Breast epithelium (tissue), 3 donors: ENCODE data around the gene TIMM8B.

ENCODE experiments used
- POLR2A ChIP-seq: fragments of 450-650 bp; IDR thresholded peaks from one replicate; pipeline ENCODE4 v1.6.1; 2016; ENCODE audit warnings: antibody characterized with exemption, mild to moderate bottlenecking, moderate library complexity
- POLR2AphosphoS5 ChIP-seq, 3 donors: sonication (generic); formaldehyde crosslinking; IDR thresholded peaks; one replicate each; pipeline ENCODE4 v1.6.1; 2017; ENCODE audit warnings: antibody characterized with exemption in 3 of 3
- TF ChIP-seq, protein P1 (sequence below), 3 donors: fragments of 450-650 bp; IDR thresholded peaks; one replicate each; pipeline ENCODE4 v1.5.1; 2016 to 2017; ENCODE audit warnings: antibody characterized with exemption in 3 of 3, mild to moderate bottlenecking in 3 of 3, moderate library complexity in 3 of 3

DNA sequence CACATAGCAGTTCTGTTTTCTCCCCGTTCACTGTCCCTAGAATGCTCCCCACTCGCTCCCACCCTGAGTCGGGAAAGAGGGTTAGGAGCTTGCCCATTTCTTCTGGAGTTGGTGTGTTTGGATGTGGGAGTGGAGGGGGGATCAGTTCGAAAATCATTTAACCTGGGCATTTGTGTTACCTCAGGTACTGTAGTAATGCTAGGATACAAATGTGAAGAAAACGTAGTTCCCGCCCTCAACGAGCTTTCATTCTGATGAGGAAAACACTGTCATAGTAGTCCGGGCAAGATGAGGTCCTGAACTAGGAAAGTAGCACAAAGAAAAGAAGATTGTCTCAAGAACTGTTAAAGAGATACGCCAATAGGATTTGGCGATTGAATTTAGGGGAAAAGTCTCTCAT is 656 bp upstream of the TIMM8B start:
- no peak for TF ChIP-seq POLR2AphosphoS5 (IDR thresholded peaks at IDR 0.05)
- TF ChIP-seq, protein P1, sequence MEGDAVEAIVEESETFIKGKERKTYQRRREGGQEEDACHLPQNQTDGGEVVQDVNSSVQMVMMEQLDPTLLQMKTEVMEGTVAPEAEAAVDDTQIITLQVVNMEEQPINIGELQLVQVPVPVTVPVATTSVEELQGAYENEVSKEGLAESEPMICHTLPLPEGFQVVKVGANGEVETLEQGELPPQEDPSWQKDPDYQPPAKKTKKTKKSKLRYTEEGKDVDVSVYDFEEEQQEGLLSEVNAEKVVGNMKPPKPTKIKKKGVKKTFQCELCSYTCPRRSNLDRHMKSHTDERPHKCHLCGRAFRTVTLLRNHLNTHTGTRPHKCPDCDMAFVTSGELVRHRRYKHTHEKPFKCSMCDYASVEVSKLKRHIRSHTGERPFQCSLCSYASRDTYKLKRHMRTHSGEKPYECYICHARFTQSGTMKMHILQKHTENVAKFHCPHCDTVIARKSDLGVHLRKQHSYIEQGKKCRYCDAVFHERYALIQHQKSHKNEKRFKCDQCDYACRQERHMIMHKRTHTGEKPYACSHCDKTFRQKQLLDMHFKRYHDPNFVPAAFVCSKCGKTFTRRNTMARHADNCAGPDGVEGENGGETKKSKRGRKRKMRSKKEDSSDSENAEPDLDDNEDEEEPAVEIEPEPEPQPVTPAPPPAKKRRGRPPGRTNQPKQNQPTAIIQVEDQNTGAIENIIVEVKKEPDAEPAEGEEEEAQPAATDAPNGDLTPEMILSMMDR (IDR thresholded peaks at IDR 0.05) = no peak
- no peak for TF ChIP-seq POLR2A
